Hematopoietic multipotent progenitor cell treated with erythropoietin and hydrocortisone succinate and interleukin-3 and kit ligand, for 8 days (in vitro differentiated cells): ENCODE data around the gene PGP.

Source experiments
- DNase-seq: peaks from one replicate; pipeline ENCODE4 v3.0.0-alpha.2; 2015

The PGP gene

DNA sequence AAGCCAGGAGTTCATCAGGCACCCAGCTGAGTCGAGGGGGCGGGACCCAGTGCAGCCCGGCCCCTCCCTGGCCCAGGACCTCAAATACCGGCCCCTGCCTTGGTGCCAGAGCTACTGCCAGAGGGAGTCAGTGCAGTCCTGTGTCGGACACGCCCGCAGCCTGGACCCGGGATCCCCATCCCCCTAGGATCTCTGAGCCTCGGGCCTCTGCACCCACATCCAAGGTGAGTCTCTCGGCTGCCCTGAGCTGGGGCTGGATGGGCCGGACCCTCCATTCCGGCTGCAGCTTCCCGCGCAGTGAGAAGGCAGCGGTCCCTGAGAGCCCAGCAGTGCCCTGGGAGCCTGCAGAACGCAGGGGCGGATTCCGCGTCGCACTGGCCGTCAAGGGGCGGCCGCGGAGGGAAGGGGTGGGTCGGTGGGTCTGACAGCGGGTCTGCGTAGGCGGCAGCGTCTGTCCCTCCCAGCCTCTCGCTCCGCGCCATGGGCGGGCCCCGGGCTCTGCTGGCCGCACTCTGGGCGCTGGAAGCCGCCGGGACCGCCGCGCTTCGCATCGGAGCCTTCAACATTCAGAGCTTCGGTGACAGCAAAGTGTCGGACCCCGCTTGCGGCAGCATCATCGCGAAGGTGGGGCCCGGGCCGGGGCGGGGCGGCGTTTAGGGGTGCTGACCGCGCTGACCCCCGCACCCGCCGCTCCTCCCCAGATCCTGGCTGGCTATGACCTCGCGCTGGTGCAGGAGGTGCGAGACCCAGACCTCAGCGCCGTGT, 21.9 kb upstream of the PGP start, which contains the start of gene DNASE1L2:
Gene DNASE1L2, plus strand, starts transcription at position 108 of the 765 bp plus-strand sequence. Its CDS starts 373 bp downstream, at position 481.
- DNase-seq, result peak; percentile 19

DNA sequence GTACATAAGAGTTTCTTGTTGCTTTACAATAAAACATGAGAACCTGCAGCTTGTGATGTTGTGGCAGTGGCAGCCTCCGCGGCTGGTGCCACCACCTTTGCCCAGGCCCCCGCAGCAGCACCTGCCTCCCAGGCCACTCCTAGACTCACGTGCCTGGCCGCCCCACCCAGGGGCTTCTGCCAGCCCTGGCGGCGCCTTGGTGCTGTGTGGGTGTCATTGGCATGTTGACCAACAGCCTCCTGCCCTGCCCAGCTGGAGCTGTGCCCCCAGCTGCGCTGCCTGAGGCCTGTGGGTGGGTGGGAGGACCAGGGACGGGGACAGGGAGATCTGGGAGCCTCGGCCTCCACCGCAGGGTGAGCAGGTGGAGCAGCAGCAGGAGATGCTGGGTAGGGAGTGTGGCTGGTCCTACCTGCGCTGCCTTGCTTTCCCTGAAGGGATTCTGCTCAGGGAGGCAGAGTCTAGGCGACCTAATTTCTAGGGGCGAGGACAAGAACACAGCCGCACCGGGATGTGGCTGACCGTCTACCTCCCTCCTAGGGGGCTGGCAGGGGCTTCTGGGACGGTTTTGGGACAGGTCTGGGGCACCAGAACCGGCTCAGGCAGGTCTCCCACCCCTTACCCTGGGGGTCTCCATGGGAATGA, 21.2 kb upstream of the PGP start:
- no peak for DNase-seq

DNA sequence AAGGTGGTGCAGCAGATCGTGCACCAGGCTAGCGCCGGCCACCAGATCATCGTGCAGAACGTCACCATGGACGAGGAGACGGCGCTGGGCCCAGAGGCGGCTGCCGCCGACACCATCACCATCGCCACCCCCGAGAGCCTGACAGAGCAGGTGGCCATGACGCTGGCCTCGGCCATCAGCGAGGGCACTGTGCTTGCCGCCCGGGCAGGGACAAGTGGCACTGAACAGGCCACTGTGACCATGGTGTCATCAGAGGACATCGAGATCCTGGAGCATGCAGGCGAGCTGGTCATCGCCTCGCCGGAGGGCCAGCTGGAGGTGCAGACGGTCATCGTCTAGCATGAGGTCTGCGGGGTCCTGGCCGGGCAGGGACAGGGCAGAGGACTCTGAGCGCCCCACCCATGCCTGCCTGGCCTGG, 20.6 kb upstream of the PGP start:
- DNase-seq, result no peak

DNA sequence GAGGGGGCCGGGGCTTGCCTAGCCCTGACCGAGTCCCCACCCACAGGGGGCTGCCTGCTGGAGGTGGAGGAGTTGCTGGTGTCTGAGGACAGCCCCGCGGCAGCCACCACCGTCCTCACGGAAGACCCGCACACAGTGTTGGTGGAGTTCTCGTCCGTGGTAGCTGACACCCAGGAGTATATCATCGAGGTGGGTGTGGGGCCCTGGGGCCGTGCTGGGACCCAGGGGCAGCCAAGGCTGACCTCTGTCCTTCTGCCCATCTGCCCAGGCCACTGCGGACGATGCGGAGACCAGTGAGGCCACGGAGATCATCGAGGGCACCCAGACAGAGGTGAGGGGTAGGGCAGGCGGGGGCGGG, 20.2 kb upstream of the PGP start:
- no peak for DNase-seq

DNA sequence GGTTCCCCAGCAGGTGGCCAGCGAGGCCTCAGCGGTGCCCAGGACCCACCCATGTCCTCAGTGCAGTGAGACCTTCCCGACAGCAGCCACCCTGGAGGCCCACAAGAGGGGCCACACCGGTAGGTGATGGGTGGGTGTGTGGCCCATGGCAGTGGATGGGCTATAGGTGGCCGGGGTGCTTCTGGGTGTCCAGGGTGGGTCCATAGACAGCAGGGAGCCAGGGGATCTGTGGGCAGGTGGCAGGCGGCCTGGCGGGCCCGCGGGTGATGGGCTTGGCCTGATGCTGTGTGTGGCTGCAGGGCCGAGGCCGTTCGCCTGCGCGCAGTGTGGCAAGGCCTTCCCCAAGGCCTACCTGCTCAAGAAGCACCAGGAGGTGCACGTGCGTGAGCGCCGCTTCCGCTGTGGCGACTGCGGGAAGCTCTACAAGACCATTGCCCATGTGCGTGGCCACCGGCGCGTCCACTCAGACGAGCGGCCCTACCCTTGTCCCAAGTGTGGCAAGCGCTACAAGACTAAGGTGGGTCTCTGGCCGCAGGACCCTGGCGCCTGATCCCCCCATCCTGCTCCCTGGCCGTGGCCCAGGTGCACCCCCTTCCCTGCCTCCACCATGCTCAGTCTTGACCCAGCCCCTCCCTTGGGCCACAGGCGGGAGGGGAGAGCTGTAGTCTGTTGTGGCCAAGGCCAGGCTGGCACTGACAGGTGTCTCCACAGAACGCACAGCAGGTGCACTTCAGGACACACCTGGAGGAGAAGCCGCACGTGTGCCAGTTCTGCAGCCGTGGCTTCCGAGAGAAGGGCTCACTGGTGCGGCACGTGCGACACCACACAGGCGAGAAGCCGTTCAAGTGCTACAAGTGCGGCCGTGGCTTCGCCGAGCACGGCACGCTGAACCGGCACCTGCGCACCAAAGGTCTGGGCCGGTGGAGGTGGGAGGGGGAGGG, 19.5 kb upstream of the PGP start:
- no peak for DNase-seq

DNA sequence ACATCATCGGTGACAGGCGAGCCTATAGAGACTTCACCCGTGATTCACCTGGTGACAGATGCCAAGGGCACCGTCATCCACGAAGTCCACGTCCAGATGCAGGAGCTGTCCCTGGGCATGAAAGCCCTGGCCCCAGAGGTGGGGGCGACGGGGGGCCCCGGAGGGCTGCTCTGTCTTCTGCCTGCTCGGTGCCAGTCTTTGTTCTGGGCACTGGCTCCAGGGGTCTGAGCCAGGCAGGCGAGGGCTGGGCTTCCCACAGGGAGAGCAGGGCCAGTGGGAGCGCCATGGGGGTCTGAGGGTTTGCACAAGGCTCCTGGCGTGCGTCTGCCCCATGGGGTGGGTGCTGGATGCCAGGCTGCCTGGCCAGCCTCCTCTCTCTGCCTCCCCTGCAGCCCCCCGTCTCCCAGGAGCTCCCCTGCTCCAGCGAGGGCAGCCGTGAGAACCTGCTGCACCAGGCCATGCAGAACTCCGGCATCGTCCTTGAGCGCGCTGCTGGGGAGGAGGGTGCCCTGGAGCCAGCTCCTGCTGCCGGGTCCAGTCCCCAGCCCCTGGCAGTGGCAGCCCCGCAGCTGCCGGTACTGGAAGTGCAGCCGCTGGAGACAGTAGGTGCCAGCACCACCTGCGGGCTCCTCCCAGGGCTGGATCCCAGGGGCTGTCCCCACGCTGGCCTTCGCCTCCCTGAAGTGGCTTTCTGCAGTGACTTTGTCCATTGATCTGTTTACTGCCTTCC, 18.6 kb upstream of the PGP start:
- DNase-seq, result no peak

DNA sequence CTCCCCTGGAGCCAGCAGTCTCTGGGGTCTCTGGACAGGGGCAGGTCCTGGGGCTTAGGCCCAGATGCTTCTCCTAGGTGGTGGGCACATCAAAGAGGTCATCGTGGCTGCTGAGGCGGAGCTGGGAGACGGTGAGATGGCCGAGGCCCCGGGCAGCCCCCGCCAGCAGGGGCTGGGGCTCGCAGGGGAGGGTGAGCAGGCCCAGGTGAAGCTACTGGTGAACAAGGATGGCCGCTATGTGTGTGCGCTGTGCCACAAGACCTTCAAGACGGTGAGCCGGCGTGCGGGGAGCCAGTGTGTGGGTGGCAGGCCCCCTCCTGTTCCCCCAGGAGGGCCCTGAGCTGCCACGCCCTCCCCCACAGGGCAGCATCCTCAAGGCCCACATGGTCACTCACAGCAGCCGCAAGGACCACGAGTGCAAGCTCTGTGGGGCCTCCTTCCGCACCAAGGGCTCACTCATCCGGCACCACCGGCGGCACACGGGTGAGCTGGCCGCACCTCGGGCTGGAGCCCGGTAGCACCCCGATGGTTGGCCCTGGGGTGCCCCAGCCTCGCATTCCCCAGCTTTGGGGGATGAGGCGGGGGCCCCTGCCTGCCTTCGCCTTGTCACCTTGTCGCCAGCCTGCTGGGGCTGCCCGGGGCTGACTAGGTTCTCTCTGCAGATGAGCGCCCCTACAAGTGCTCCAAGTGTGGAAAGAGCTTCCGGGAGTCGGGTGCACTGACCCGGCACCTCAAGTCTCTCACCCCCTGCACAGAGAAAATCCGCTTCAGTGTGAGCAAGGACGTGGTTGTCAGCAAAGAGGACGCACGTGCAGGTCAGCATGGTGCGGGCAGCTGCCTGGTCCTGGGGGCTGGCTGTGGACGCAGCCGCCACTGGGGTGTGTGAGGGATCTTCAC, 17.7 kb upstream of the PGP start:
- no peak for DNase-seq

DNA sequence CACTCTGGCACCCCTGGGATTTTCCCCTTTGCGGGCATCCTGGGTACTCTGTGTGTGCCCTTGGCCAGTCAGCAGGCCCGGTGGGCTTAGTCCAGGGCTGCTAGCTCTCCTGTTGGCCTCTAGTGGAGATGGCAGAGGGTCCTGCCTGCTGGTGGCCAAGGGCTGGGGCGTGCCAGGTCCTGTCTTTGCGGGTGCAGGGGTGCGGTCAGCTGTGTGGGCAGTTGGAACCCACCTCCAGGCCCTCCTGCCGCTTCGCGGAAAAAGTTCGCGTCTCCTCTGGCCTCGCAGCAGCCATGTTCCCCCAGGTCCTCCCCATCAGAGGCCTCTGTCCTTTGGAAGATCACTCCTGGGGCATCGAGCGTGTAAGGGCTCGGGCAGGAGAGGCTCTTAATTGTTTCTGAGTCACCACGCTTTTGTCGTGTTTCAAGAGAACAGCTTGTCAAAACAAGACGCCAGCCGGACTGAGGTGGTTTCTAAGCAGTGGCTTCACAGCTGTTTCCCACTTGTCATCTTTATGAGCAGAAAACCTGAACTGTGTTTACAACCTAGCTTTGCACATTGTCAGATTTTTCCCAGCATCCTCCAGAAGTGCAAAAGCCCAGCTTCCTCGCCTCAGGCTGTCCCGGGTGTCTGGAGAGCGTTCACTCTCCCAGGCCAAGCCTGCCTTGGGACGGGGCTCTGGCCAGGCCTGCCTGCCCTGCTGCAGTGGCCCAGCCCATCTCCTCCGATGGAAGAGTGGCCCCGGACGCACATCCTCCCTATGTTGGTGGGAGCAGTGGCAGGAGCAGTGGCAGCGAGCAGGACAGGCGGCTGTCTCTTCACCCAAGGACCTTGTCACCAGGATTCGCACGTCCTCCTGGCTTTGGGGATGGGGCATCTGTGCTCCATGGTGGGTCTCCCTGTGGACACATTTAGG, 16.6 kb upstream of the PGP start:
- DNase-seq, result no peak

DNA sequence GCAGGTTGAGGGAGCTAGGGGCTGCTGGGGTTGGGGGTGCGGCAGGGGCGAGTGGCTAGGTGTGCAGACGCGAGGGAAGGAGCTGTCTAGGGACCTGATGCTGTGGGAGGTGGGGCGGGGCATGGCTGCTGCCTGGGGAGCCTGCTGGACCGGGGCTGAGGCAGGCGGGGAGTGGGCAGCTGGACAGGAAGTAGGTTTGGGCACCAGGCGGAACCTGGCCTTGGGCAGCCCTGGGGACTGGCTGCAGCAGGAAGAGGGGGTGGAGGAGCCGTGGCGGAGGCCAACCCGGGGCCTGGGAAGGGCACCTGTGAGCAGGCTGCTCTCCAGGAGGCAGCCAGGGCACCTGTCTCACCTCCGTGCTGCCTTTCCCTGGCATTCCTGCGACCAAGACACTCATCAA, 15.7 kb upstream of the PGP start:
- DNase-seq, result no peak

DNA sequence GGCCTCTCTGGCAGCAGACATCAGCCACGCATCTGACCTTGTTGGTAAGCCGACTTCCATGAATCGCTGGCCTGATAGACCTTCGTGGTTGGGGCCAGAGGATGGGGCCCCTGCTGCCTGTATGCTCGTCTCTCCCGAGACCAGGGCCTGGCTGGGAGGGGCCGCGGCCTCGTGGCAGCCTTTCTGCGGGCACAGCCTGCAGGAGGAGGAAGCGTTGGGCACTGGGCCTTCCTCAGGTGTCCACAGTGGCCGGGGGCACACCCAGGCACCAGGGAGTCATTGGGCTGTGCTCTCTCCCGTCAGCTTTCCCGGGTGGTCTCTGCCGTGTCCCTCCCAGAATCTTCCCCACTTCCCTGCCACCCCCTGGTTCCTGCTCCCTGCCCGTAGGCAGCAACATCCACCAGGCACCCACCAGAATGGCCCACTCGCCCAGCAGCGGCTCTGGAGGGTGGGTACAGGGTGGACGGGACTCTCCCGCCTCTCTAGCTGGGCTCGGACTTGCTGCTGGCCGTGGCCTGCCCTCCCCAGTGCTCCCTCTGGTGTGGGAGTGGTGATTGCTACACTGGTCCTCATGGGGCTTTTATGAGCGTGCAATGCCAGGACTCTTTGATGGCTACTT, 15.1 kb upstream of the PGP start:
- no peak for DNase-seq

DNA sequence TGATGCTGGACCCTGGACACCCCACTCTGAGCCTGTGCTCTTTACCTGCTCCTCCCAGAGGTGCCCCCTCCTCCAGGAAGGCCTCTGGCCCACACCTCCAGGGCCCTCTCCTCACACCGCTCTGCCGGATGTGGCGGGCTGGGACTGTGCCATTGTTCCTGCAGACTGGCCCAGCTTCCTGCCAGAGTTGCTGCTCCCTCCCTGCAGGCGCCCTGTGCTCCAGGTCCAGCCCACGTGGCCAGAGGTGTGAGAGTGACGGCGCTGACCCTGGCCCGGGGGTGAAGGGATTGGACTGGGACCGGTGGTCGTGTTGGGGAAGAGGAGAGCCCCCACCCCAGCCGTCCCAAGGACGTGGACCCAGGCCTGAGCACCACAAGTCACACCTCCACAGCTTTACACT, 14.5 kb upstream of the PGP start:
- DNase-seq, result no peak

DNA sequence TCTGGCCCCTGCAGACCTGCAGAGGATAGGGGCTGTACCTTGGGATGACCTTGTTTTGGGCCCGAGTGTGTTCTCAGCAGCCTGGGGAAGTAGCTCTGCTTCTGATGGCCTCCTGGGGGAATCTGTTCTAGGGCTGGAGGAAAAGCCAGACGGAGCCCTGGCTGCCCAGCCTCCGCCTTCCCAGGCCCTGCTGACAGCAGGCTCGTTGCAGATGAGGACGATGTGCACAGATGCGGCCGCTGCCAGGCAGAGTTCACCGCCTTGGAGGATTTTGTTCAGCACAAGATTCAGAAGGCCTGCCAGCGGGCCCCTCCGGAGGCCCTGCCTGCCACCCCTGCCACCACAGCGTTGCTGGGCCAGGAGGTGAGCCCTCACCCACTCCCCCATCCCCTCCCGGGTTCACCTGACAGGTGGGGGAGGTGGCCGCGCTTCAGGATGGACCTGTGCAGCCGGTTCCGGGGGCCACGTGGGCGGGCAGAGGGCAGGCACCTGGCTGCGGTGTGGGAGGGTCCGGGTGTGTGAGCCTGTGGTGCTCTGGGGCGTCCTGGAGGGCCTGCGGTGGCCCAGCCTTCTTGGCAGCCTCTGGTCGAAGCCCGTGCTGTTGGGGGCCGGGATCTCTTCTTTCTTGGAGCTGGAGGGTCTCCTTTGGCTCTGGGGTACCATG, 13.7 kb upstream of the PGP start:
- DNase-seq, result no peak

DNA sequence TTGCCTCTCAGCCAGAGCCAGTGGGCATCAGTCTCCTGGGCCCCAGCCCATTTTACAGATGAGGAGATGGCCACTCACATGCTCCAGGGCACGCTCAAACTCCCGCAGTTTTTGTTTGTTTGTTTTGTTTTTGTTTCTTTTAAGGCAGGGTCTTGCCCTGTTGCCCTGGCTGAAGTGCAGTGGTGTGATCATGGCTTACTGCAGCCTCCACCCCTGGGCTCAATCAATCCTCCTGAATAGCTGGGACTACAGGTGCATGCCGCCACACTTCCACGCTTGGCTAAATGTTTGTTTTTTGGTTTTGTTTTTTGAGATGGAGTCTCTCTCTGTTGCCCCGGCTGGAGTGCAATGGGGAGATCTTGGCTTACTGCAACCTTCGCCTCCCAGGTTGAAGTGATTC, 12.3 kb upstream of the PGP start:
- DNase-seq, result no peak

DNA sequence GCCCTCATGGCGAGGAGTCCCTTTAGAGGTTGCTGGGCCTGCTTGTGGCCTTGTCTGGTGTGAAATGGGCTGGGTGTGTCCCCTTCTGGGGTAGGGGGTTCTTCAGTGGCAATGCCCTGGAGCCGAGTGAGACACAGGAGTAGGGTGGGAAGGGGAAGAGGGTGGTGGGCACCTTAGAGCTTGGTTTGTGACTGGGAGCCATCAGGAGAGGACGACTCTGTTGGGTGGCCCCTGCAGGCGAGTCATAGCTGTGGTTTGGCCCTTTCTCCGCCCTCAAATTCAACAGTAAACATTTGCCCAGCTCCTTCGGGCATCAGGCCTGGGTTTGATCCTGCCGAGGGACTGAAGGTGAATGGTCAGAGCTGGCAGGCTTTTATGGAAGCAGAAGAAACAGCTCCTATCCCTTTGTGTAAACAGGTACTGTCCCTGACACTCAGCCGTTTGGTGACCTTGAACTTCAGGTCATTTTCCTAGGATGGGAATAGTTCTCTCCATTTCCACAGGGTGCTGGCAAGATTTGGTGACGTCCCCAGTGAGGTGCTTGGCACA, 11.7 kb upstream of the PGP start:
- no peak for DNase-seq

DNA sequence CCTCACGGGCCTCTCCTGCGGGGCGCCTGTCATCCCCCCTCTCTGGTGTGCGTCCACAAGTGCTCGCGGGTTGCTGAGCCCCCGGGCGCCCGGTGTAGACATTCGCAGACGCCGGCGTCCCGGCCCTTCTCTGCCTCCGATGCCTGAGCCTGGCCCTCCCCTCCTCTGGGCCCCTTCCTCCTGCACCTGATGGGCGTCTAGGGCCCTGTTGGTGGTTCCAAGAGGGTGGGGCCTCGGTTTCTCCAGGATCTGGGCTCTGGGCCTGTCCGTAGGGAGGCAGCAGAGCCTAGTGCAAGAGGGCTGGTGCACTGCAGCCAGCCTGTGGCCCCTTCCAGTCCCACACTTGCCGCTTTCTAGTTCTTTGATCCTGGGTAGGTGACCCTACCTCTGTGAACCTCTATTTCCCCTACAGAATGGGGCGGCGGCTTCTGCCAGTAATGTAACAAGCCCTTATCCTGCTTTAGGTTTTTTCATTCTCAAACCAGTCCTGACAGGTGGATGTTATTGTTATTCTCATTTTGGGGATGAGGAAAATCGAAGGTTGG, 9.4 kb upstream of the PGP start:
- peak; percentile 66 for DNase-seq

DNA sequence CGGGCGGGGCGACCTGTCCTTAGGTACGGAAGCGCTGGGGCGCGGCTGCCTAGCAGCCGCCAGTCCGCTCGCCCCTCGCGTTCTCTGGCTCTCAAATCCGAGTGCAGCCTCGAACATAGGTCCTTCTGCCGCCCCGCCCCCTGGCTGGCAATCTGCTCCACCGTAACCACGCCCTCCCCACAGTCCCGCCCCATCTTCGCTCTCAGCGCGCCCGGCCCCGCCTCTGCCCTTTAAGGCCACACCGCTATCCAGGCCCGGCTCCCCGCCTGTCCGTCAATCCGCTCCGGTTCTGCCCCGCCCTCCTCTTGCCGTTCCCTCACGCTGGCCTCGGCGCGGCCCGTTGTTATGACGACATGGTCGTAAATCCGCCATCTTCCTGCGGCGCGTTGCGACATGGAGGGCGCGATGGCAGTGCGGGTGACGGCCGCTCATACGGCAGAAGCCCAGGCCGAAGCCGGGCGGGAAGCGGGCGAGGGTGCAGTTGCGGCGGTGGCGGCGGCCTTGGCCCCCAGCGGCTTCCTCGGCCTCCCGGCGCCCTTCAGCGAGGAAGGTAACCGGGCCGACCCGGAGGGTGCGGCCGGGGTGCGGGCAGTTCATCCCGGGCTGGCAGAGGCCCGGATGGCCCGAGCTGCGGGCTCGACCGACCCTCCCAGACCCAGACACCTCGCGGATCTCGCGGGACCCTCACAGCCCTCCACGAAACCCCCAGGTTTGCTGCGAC, 8.7 kb upstream of the PGP start, which contains the start of gene E4F1:
Gene E4F1, plus strand, starts transcription at position 371 of the 721 bp plus-strand sequence. Its CDS starts 23 bp downstream, at position 394.
- peak; percentile 99 for DNase-seq

DNA sequence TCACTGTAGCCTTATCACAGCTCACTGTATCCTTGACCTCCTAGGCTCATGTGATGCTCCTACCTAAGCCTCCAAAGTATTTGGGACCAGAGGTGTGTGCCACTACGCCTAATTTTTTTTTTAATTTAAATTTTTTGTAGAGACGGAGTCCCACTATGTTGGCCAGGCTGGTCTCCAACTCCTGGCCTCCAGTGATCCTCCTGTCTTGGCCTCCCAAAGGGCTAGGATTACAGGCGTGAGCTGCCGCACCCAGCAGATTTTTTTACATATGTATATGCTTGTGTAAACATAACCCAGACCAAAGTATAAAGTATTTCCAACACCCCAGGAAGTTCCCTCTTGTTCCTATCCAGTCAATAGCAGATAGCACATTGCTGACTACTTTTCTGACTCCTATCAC, 1.7 kb upstream of the PGP start:
- DNase-seq, result no peak
